SK-N-SH treated with all-trans-retinoic acid at 6 μM for 48 hours (cell line): Measurements from ENCODE around the gene TSPAN18.

Experiments used
- ATAC-seq: fragments of 200-7000 bp; cut with Tn5 transposase; 3 replicates; pipeline ENCODE4 v1.9.1; 2020; ENCODE audit warnings: mild to moderate bottlenecking, moderate library complexity
- ARNTL ChIP-seq: fragments of 450-650 bp; formaldehyde crosslinking; IDR thresholded peaks from 2 replicates; pipeline ENCODE4 v1.5.0; 2020; ENCODE audit warnings: low read depth, mild to moderate bottlenecking, moderate library complexity, borderline replicate concordance
- BACH2 ChIP-seq: fragments of 250-450 bp; sonication (Bioruptor Pico); IDR thresholded peaks from 2 replicates; pipeline ENCODE4 v1.9.0; 2021; ENCODE audit warnings: mild to moderate bottlenecking, borderline replicate concordance
- CREB5 ChIP-seq: fragments of 250-450 bp; sonication (Bioruptor Pico); IDR thresholded peaks from 2 replicates; pipeline ENCODE4 v1.5.1; 2020; ENCODE audit warnings: low read depth, mild to moderate bottlenecking, moderate library complexity
- CSRNP3 ChIP-seq: fragments of 250-450 bp; sonication (Bioruptor Pico); IDR thresholded peaks from 2 replicates; pipeline ENCODE4 v1.5.1; 2021; ENCODE audit warnings: mild to moderate bottlenecking, moderate library complexity
- GLIS3 ChIP-seq: fragments of 250-450 bp; sonication (Bioruptor Pico); IDR thresholded peaks from 2 replicates; pipeline ENCODE4 v1.5.0; 2020; ENCODE audit warnings: mild to moderate bottlenecking, moderate library complexity
- ISL1 ChIP-seq: fragments of 250-450 bp; sonication (Bioruptor Pico); IDR thresholded peaks from 2 replicates; pipeline ENCODE4 v2.1.2; 2022; ENCODE audit warnings: mild to moderate bottlenecking, moderate library complexity
- OSR1 ChIP-seq: fragments of 250-450 bp; sonication (Bioruptor Pico); IDR thresholded peaks from 2 replicates; pipeline ENCODE4 v1.8.0; 2022; ENCODE audit warnings: moderate library complexity, mild to moderate bottlenecking, inconsistent platforms
- POU6F1 ChIP-seq: fragments of 250-450 bp; sonication (Bioruptor Pico); IDR thresholded peaks from 2 replicates; pipeline ENCODE4 v1.8.0; 2021; ENCODE audit warnings: low read depth, mild to moderate bottlenecking, moderate library complexity, borderline replicate concordance
- PPARA ChIP-seq: fragments of 250-450 bp; sonication (Bioruptor Pico); IDR thresholded peaks from 2 replicates; pipeline ENCODE4 v1.5.0; 2020; ENCODE audit warnings: mild to moderate bottlenecking, borderline replicate concordance
- SNAI2 ChIP-seq: fragments of 250-450 bp; sonication (Bioruptor Pico); IDR thresholded peaks from 2 replicates; pipeline ENCODE4 v1.5.0; 2020; ENCODE audit warnings: mild to moderate bottlenecking, moderate library complexity
- TOX ChIP-seq: fragments of 250-450 bp; sonication (Bioruptor Pico); IDR thresholded peaks from 2 replicates; pipeline ENCODE4 v1.8.0; 2021; ENCODE audit warnings: mild to moderate bottlenecking, moderate library complexity, borderline replicate concordance
- ZFP3 ChIP-seq: fragments of 250-450 bp; sonication (Bioruptor Pico); IDR thresholded peaks from 2 replicates; pipeline ENCODE4 v1.5.0; 2020; ENCODE audit warnings: mild to moderate bottlenecking, moderate library complexity
- ZFP30 ChIP-seq: fragments of 450-650 bp; formaldehyde crosslinking; IDR thresholded peaks from 2 replicates; pipeline ENCODE4 v1.5.0; 2022; ENCODE audit warnings: mild to moderate bottlenecking, moderate library complexity
- ZNF565 ChIP-seq: fragments of 450-650 bp; formaldehyde crosslinking; conservative IDR thresholded peaks from 2 replicates; pipeline ENCODE4 v1.5.0; 2020; ENCODE audit warnings: low read depth, mild to moderate bottlenecking, moderate library complexity
- ZNF70 ChIP-seq: fragments of 450-650 bp; formaldehyde crosslinking; IDR thresholded peaks from 2 replicates; pipeline ENCODE4 v1.5.0; 2020; ENCODE audit warnings: mild to moderate bottlenecking, moderate library complexity
- ZNF8 ChIP-seq: fragments of 450-650 bp; formaldehyde crosslinking; IDR thresholded peaks from 2 replicates; pipeline ENCODE4 v1.5.0; 2020; ENCODE audit warnings: mild to moderate bottlenecking, moderate library complexity
- TF ChIP-seq, protein P1 (sequence below): fragments of 250-450 bp; sonication (Bioruptor Pico); IDR thresholded peaks from 2 replicates; pipeline ENCODE4 v1.8.0; 2020; ENCODE audit warnings: mild to moderate bottlenecking, moderate library complexity, borderline replicate concordance

TSPAN18 gene

DNA sequence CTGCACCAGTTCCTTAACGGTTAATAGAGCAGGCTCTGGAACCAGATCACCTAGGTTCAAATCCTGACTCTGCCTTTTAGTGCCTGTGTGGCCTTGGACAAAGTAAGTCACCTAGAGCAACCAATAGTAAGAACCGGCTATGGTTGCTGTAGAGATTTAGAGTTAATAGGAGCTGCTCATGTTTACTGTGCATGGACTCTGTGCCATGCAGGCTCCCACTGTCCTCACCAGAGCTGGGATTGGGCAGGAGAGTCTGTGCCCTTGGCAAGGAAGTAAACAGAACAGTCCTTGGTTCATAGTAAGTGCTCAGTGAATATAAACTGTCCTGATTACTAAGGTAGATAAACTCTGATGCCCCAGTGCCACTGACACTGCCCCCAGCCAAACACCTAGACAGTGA lies 225.3 kb downstream of the TSPAN18 start:
- ATAC-seq, result no peak
- TF ChIP-seq TOX (CRISPR knock-in tag) (no peak), CSRNP3 (CRISPR knock-in tag) (no peak), BACH2 (no peak), ZFP30 (CRISPR knock-in tag) (no peak), PPARA (CRISPR knock-in tag) (no peak), ARNTL (CRISPR knock-in tag) (no peak), GLIS3 (no peak), ISL1 (CRISPR knock-in tag) (no peak), ZNF565 (CRISPR knock-in tag) (no peak), OSR1 (CRISPR knock-in tag) (no peak), ZNF8 (CRISPR knock-in tag) (no peak), SNAI2 (CRISPR knock-in tag) (no peak), CREB5 (CRISPR knock-in tag) (no peak)
- TF ChIP-seq, all 23 proteins: peak for 0

GRCh38 chr11:44952500-44953260 lies 225.9 kb downstream of the TSPAN18 start:
- no peak for TF ChIP-seq ZFP3 (CRISPR knock-in tag)
- TF ChIP-seq ZNF8 (CRISPR knock-in tag), result no peak
- no peak for TF ChIP-seq CREB5 (CRISPR knock-in tag)
- TF ChIP-seq ZNF70 (CRISPR knock-in tag), result no peak
- no peak for TF ChIP-seq BACH2
- TF ChIP-seq PPARA (CRISPR knock-in tag), result no peak
- TF ChIP-seq, protein P1, sequence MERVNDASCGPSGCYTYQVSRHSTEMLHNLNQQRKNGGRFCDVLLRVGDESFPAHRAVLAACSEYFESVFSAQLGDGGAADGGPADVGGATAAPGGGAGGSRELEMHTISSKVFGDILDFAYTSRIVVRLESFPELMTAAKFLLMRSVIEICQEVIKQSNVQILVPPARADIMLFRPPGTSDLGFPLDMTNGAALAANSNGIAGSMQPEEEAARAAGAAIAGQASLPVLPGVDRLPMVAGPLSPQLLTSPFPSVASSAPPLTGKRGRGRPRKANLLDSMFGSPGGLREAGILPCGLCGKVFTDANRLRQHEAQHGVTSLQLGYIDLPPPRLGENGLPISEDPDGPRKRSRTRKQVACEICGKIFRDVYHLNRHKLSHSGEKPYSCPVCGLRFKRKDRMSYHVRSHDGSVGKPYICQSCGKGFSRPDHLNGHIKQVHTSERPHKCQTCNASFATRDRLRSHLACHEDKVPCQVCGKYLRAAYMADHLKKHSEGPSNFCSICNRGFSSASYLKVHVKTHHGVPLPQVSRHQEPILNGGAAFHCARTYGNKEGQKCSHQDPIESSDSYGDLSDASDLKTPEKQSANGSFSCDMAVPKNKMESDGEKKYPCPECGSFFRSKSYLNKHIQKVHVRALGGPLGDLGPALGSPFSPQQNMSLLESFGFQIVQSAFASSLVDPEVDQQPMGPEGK, result no peak
- TF ChIP-seq ZNF565 (CRISPR knock-in tag), result no peak
- TF ChIP-seq ARNTL (CRISPR knock-in tag), result no peak
- no peak for TF ChIP-seq CSRNP3 (CRISPR knock-in tag)
- TF ChIP-seq POU6F1, result no peak
- no peak for TF ChIP-seq GLIS3
- no peak for TF ChIP-seq ISL1 (CRISPR knock-in tag)

GRCh38 chr11:44954051-44954906 lies 227.5 kb downstream of the TSPAN18 start:
- TF ChIP-seq ZFP30 (CRISPR knock-in tag), result no peak
- no peak for TF ChIP-seq OSR1 (CRISPR knock-in tag)
- ATAC-seq, result no peak

More at GRCh38 chr11:44952500-44953260, 225.9 kb downstream of the TSPAN18 start:
- ATAC-seq, result no peak
